Parathyroid adenoma (tissue), 2 donors: ENCODE data around the gene ZSCAN16.

Experiments
- H2AFZ ChIP-seq: fragments of 300-600 bp; sonication (generic); one replicate; pipeline ENCODE4 v1.7.0; 2017; ENCODE audit warnings: antibody characterized with exemption, mild to moderate bottlenecking
- H3K27ac ChIP-seq: fragments of 300-600 bp; sonication (generic); one replicate; pipeline ENCODE4 v1.7.0; 2017
- H3K27me3 ChIP-seq: fragments of 300-600 bp; sonication (generic); one replicate; pipeline ENCODE4 v1.7.0; 2017; ENCODE audit warnings: low read length; ENCODE audit not compliant: control insufficient read depth, insufficient read depth
- H3K36me3 ChIP-seq: fragments of 300-600 bp; sonication (generic); one replicate; pipeline ENCODE4 v1.7.0; 2017; ENCODE audit warnings: low read length; ENCODE audit not compliant: control insufficient read depth, insufficient read depth
- H3K4me1 ChIP-seq: fragments of 300-600 bp; sonication (generic); one replicate; pipeline ENCODE4 v1.7.0; 2017; ENCODE audit warnings: control low read depth
- H3K4me2 ChIP-seq: fragments of 300-600 bp; sonication (generic); one replicate; pipeline ENCODE4 v1.7.0; 2017; ENCODE audit warnings: low read length
- H3K4me3 ChIP-seq: fragments of 300-600 bp; sonication (generic); one replicate; pipeline ENCODE4 v1.7.0; 2017; ENCODE audit warnings: low read depth, low read length
- H3K79me2 ChIP-seq: fragments of 300-600 bp; sonication (generic); one replicate; pipeline ENCODE4 v1.7.0; 2017; ENCODE audit warnings: control low read depth
- H3K9ac ChIP-seq: fragments of 300-600 bp; sonication (generic); one replicate; pipeline ENCODE4 v1.7.0; 2017; ENCODE audit warnings: mild to moderate bottlenecking
- H3K9me3 ChIP-seq: fragments of 300-600 bp; sonication (generic); one replicate; pipeline ENCODE4 v1.7.0; 2017; ENCODE audit warnings: low read length; ENCODE audit not compliant: control insufficient read depth
- CTCF ChIP-seq: fragments of 300-600 bp; sonication (generic); IDR thresholded peaks from one replicate; pipeline ENCODE4 v1.7.0; 2017; ENCODE audit warnings: antibody characterized with exemption, mild to moderate bottlenecking
- donor health status: primary hyperparathyroidism.

Gene ZSCAN16

GRCh38 chr6:28104392-28105244, 19.8 kb upstream of the ZSCAN16 start:
- H2AFZ ChIP-seq: peak overlapping the region; percentile 99
- TF ChIP-seq CTCF: peak; percentile 82
- peaks cover 10% of the 10 kb centered on the region for H3K4me1 ChIP-seq
- H3K79me2 ChIP-seq: no peaks in the 10 kb centered on the region
- H3K9ac ChIP-seq: peak overlapping the region; percentile 78
- H3K36me3 ChIP-seq: no peaks in the 10 kb centered on the region
- peak overlapping the region; percentile 73 for H3K4me2 ChIP-seq
- no peaks in the 10 kb centered on the region for H3K9me3 ChIP-seq
- H3K27ac ChIP-seq: peak overlapping the region; percentile 91
- H3K27me3 ChIP-seq: no peaks in the 10 kb centered on the region
- peak overlapping the region; percentile 75 for H3K4me3 ChIP-seq

GRCh38 chr6:28105245-28105639, 19.2 kb upstream of the ZSCAN16 start:
- no peak for TF ChIP-seq CTCF
- peak overlapping the region; percentile 78 for H3K9ac ChIP-seq
- no peaks in the 10 kb centered on the region for H3K36me3 ChIP-seq
- peak overlapping the region; percentile 99 for H2AFZ ChIP-seq
- peak overlapping the region; percentile 75 for H3K4me3 ChIP-seq
- H3K4me1 ChIP-seq: peaks cover 10% of the 10 kb centered on the region
- peak overlapping the region; percentile 91 for H3K27ac ChIP-seq
- no peaks in the 10 kb centered on the region for H3K27me3 ChIP-seq
- no peaks in the 10 kb centered on the region for H3K79me2 ChIP-seq
- peak overlapping the region; percentile 73 for H3K4me2 ChIP-seq
- no peaks in the 10 kb centered on the region for H3K9me3 ChIP-seq

GRCh38 chr6:28107506-28107905, 16.9 kb upstream of the ZSCAN16 start:
- Histone ChIP-seq H3K4me1 (peaks cover 12% of the 10 kb centered on the region), H3K27ac (no peak overlapping the region), H3K9me3 (no peaks in the 10 kb centered on the region), H3K4me2 (no peak overlapping the region), H3K27me3 (no peaks in the 10 kb centered on the region), H3K36me3 (no peaks in the 10 kb centered on the region), H3K9ac (no peak overlapping the region), H3K4me3 (no peak overlapping the region), H2AFZ (no peak overlapping the region), H3K79me2 (no peaks in the 10 kb centered on the region)
- no peak for TF ChIP-seq CTCF

- H3K9me3 ChIP-seq: no peaks in the 10 kb centered on the region
- no peaks in the 10 kb centered on the region for H3K36me3 ChIP-seq
- no peak overlapping the region for H3K27ac ChIP-seq
- H2AFZ ChIP-seq: no peak overlapping the region
- H3K9ac ChIP-seq: no peak overlapping the region
- H3K27me3 ChIP-seq: no peaks in the 10 kb centered on the region
- no peaks in the 10 kb centered on the region for H3K79me2 ChIP-seq
- peaks cover 5% of the 10 kb centered on the region for H3K4me1 ChIP-seq
- H3K4me3 ChIP-seq: no peak overlapping the region
- no peak for TF ChIP-seq CTCF
- no peak overlapping the region for H3K4me2 ChIP-seq
Observed at GRCh38 chr6:28111964-28112363, 12.4 kb upstream of the ZSCAN16 start.

- Histone ChIP-seq H3K27me3 (no peaks in the 10 kb centered on the region), H3K9me3 (no peaks in the 10 kb centered on the region), H3K4me3 (no peak overlapping the region), H3K79me2 (no peaks in the 10 kb centered on the region), H3K4me1 (peaks cover 5% of the 10 kb centered on the region), H3K4me2 (no peak overlapping the region), H2AFZ (no peak overlapping the region), H3K9ac (no peak overlapping the region), H3K36me3 (no peaks in the 10 kb centered on the region), H3K27ac (no peak overlapping the region)
- TF ChIP-seq CTCF: no peak
Observed at GRCh38 chr6:28115799-28116198, 8.6 kb upstream of the ZSCAN16 start.
